RWPE2 (cell line): ENCODE measurements around the gene DSC2.

Experiments
- ATAC-seq: fragments of 200-7000 bp; cut with Tn5 transposase; 3 replicates; pipeline ENCODE4 v1.9.1; 2021; ENCODE audit warnings: low read depth
- DNase-seq: peaks from one replicate; pipeline ENCODE4 v3.0.0-alpha.2; 2020; ENCODE audit warnings: low spot score
- H3K27ac ChIP-seq: fragments of 450-650 bp; 2 replicates; pipeline ENCODE4 v1.5.1; 2017; ENCODE audit warnings: mild to moderate bottlenecking; ENCODE audit not compliant: poor library complexity, severe bottlenecking
- H3K27me3 ChIP-seq: fragments of 250-450 bp; sonication (Bioruptor Pico); 2 replicates; pipeline ENCODE4 v1.5.1; 2021; ENCODE audit warnings: mild to moderate bottlenecking, moderate library complexity; ENCODE audit not compliant: insufficient read depth, poor library complexity, severe bottlenecking
- H3K36me3 ChIP-seq: fragments of 250-450 bp; sonication (Bioruptor Pico); 2 replicates; pipeline ENCODE4 v1.5.1; 2020; ENCODE audit warnings: low read depth, mild to moderate bottlenecking, moderate library complexity
- H3K4me1 ChIP-seq: fragments of 250-450 bp; sonication (Bioruptor Pico); 2 replicates; pipeline ENCODE4 v1.5.1; 2021; ENCODE audit warnings: mild to moderate bottlenecking, moderate library complexity; ENCODE audit not compliant: insufficient read depth, poor library complexity, severe bottlenecking
- H3K4me3 ChIP-seq: fragments of 250-450 bp; sonication (Bioruptor Pico); 2 replicates; pipeline ENCODE4 v1.5.1; 2021; ENCODE audit warnings: mild to moderate bottlenecking, moderate library complexity; ENCODE audit not compliant: severe bottlenecking
- H3K9me3 ChIP-seq: fragments of 250-450 bp; sonication (Bioruptor Pico); 2 replicates; pipeline ENCODE4 v1.5.1; 2021; ENCODE audit warnings: mild to moderate bottlenecking, moderate library complexity; ENCODE audit not compliant: severe bottlenecking
- CTCF ChIP-seq: fragments of 450-650 bp; IDR thresholded peaks from one replicate; pipeline ENCODE4 v1.5.1; 2017; ENCODE audit warnings: mild to moderate bottlenecking, moderate library complexity; ENCODE audit not compliant: poor library complexity, severe bottlenecking

Gene DSC2

GRCh38 chr18:31070206-31070605, 32.0 kb downstream of the DSC2 start:
- Histone ChIP-seq H3K4me3 (no peak overlapping the region), H3K4me1 (peaks cover 7% of the 10 kb centered on the region), H3K36me3 (peaks cover 9% of the 10 kb centered on the region; the same call in 1 of the 2 replicates), H3K9me3 (no peaks in the 10 kb centered on the region), H3K27me3 (no peaks in the 10 kb centered on the region), H3K27ac (no peak overlapping the region)
- no peak for ATAC-seq
- no peak for TF ChIP-seq CTCF
- no peak for DNase-seq

GRCh38 chr18:31066266-31066665, 36.0 kb downstream of the DSC2 start:
- H3K9me3 ChIP-seq = no peaks in the 10 kb centered on the region
- H3K27me3 ChIP-seq = no peaks in the 10 kb centered on the region
- TF ChIP-seq CTCF = no peak
- ATAC-seq (no peak), DNase-seq (no peak)
- no peak overlapping the region for H3K27ac ChIP-seq
- peaks cover 9% of the 10 kb centered on the region; the same call in 1 of the 2 replicates for H3K36me3 ChIP-seq
- peaks cover 12% of the 10 kb centered on the region for H3K4me1 ChIP-seq
- no peak overlapping the region for H3K4me3 ChIP-seq

- no peak for DNase-seq
- no peak for ATAC-seq
- H3K36me3 ChIP-seq = peaks cover 5% of the 10 kb centered on the region; the same call in 1 of the 2 replicates
- no peaks in the 10 kb centered on the region for H3K9me3 ChIP-seq
- H3K4me3 ChIP-seq = no peak overlapping the region
- no peak for TF ChIP-seq CTCF
- peaks cover 8% of the 10 kb centered on the region for H3K4me1 ChIP-seq
- H3K27me3 ChIP-seq = no peaks in the 10 kb centered on the region
- H3K27ac ChIP-seq = no peak overlapping the region
Observed at GRCh38 chr18:31065036-31065773, 37.0 kb downstream of the DSC2 start.

- no peak overlapping the region for H3K27ac ChIP-seq
- DNase-seq (no peak), ATAC-seq (peak; percentile 94)
- no peaks in the 10 kb centered on the region for H3K9me3 ChIP-seq
- no peaks in the 10 kb centered on the region for H3K36me3 ChIP-seq
- peaks cover 5% of the 10 kb centered on the region for H3K4me1 ChIP-seq
- H3K4me3 ChIP-seq = no peak overlapping the region
- TF ChIP-seq CTCF = no peak
- H3K27me3 ChIP-seq = no peaks in the 10 kb centered on the region
Observed at GRCh38 chr18:31064130-31064529, 38.1 kb downstream of the DSC2 start.

- Histone ChIP-seq H3K4me3 (no peak overlapping the region), H3K36me3 (no peaks in the 10 kb centered on the region), H3K9me3 (no peaks in the 10 kb centered on the region), H3K27me3 (no peaks in the 10 kb centered on the region), H3K27ac (no peak overlapping the region), H3K4me1 (peaks cover 6% of the 10 kb centered on the region)
- no peak for TF ChIP-seq CTCF
- ATAC-seq (no peak), DNase-seq (no peak)
Observed at GRCh38 chr18:31061945-31062344, 40.3 kb downstream of the DSC2 start.
